Caco-2 (cell line): ENCODE results near the gene DSCAML1. TPM values are rescaled to one million over a fixed set of nuclear protein-coding genes. Genes with fewer than 3 reads are reported as not detected.

Source experiments
- BruUV-seq: library from RNA; stranded (reverse); fragments of 400-500 nt; replicated peaks from 2 replicates; lab custom pipeline; 2021; lab: Mats Ljungman, UMichigan
- CTCF ChIA-PET: fragments of 300-600 bp; sonication (Branson Sonifier 250); formaldehyde crosslinking; loops from one replicate; lab custom pipeline; 2022; ENCODE audit warnings: antibody characterized with exemption; lab: Charles Lee
- POLR2A ChIA-PET: fragments of 300-600 bp; sonication (Branson Sonifier 250); formaldehyde crosslinking; loops from one replicate; lab custom pipeline; 2022; ENCODE audit warnings: antibody characterized with exemption; lab: Charles Lee
- DNase-seq, 2 experiments: peaks; one replicate each; pipeline versions ENCODE4 v3.0.0 to v3.0.0-alpha.2; 2020 to 2022
- H3K27me3 ChIP-seq: replicated peaks from 2 replicates; pipeline ENCODE4 v1.6.0; 2011; ENCODE audit warnings: low read length; ENCODE audit not compliant: control insufficient read depth, insufficient read depth
- H3K36me3 ChIP-seq: 2 replicates; pipeline ENCODE4 v1.5.1; 2011; ENCODE audit warnings: low read length; ENCODE audit not compliant: control insufficient read depth, insufficient read depth
- H3K4me1 ChIP-seq: fragments of 250-450 bp; sonication (Bioruptor Pico); 2 replicates; pipeline ENCODE4 v1.5.1; 2020; ENCODE audit warnings: mild to moderate bottlenecking
- H3K4me3 ChIP-seq: 2 replicates; pipeline ENCODE4 v1.5.1; 2011; ENCODE audit warnings: low read depth, mild to moderate bottlenecking, control low read depth, low read length
- H3K9me3 ChIP-seq: fragments of 250-450 bp; sonication (Bioruptor Pico); 2 replicates; pipeline ENCODE4 v1.5.1; 2020; ENCODE audit warnings: mild to moderate bottlenecking, moderate library complexity
- H3K27ac Mint-ChIP-seq: one replicate; pipeline ENCODE4 v1.8.0; 2022; ENCODE audit warnings: mixed read lengths; ENCODE audit not compliant: unreplicated experiment
- H3K27me3 Mint-ChIP-seq: one replicate; pipeline ENCODE4 v1.8.0; 2022; ENCODE audit warnings: mixed read lengths; ENCODE audit not compliant: insufficient read depth, unreplicated experiment
- H3K36me3 Mint-ChIP-seq: one replicate; pipeline ENCODE4 v1.8.0; 2022; ENCODE audit warnings: mild to moderate bottlenecking, mixed read lengths; ENCODE audit not compliant: insufficient read depth, unreplicated experiment
- H3K4me1 Mint-ChIP-seq: one replicate; pipeline ENCODE4 v1.8.0; 2022; ENCODE audit warnings: low read depth, mixed read lengths; ENCODE audit not compliant: unreplicated experiment
- H3K4me3 Mint-ChIP-seq: one replicate; pipeline ENCODE4 v1.8.0; 2022; ENCODE audit warnings: mild to moderate bottlenecking, moderate library complexity, mixed read lengths; ENCODE audit not compliant: unreplicated experiment
- H3K9me3 Mint-ChIP-seq: one replicate; pipeline ENCODE4 v1.8.0; 2022; ENCODE audit warnings: mixed read lengths; ENCODE audit not compliant: unreplicated experiment
- CTCF ChIP-seq, 2 experiments: fragments of 200-600 bp in 1 of 2; IDR thresholded peaks; 1 replicate in 1 of 2; 2 replicates in 1 of 2; pipeline versions ENCODE4 v1.5.1 to v1.8.0; 2011 to 2022; ENCODE audit warnings: antibody characterized with exemption in 1 of 2, control low read depth in 1 of 2, inconsistent platforms in 1 of 2, low read depth in 1 of 2, low read length in 1 of 2, mild to moderate bottlenecking in 1 of 2, moderate library complexity in 1 of 2; ENCODE audit not compliant: insufficient read depth in 1 of 2, severe bottlenecking in 1 of 2, unreplicated experiment in 1 of 2
- intact Hi-C: fragments of 100-400 bp; cut with micrococcal nuclease; formaldehyde crosslinking; loops from one replicate; pipeline ENCODE4 v1.10.0; 2022; ENCODE audit not compliant: unreplicated experiment
- total RNA-seq: library from RNA; stranded (reverse); gene quantifications from 2 replicates; pipeline ENCODE4 v1.2.3, GENCODE V29; 2022

Gene DSCAML1
- total RNA-seq, 1 experiment from 2014 or later = not detected

- Mint-ChIP-seq H3K4me1 (no peaks in the 10 kb centered on the region), H3K27ac (no peak overlapping the region), H3K27me3 (peaks cover 36% of the 10 kb centered on the region), H3K4me3 (no peak overlapping the region), H3K9me3 (no peaks in the 10 kb centered on the region), H3K36me3 (no peaks in the 10 kb centered on the region)
- no TSS peak for BruUV-seq
- intact Hi-C loops = no loop called here
- no peak for TF ChIP-seq CTCF (IDR thresholded peaks at IDR 0.05; ENCODE audit: insufficient read depth in 1 of 2, low read depth in 1 of 2, low read length in 1 of 2, severe bottlenecking in 1 of 2, unreplicated experiment in 1 of 2)
- DNase-seq = no peak
- CTCF ChIA-PET = interaction anchor here (1.0 kb wide), 1 partner anchor 367 kb away, joined by 4 read pairs; no protein-coding TSS in a partner anchor
- Histone ChIP-seq H3K27me3 (peaks cover 12% of the 10 kb centered on the region), H3K4me1 (peaks cover 14% of the 10 kb centered on the region), H3K9me3 (no peaks in the 10 kb centered on the region), H3K36me3 (no peaks in the 10 kb centered on the region), H3K4me3 (no peak overlapping the region)
- POLR2A ChIA-PET = no interaction called here
Measured at GRCh38 chr11:117792992-117793391, 4.0 kb downstream of the DSCAML1 start.

- Mint-ChIP-seq H3K27me3 (peaks cover 31% of the 10 kb centered on the region), H3K4me3 (no peak overlapping the region), H3K4me1 (no peaks in the 10 kb centered on the region), H3K9me3 (no peaks in the 10 kb centered on the region), H3K36me3 (no peaks in the 10 kb centered on the region), H3K27ac (no peak overlapping the region)
- no peak for TF ChIP-seq CTCF (IDR thresholded peaks at IDR 0.05; ENCODE audit: insufficient read depth in 1 of 2, low read depth in 1 of 2, low read length in 1 of 2, severe bottlenecking in 1 of 2, unreplicated experiment in 1 of 2)
- H3K27me3 ChIP-seq = peaks cover 12% of the 10 kb centered on the region
- CTCF ChIA-PET = interaction anchor here (1.0 kb wide), 1 partner anchor 366 kb away, joined by 4 read pairs; no protein-coding TSS in a partner anchor
- POLR2A ChIA-PET = no interaction called here
- no peaks in the 10 kb centered on the region for H3K36me3 ChIP-seq
- BruUV-seq = no TSS peak
- DNase-seq = no peak
- H3K9me3 ChIP-seq = no peaks in the 10 kb centered on the region
- H3K4me1 ChIP-seq = peaks cover 14% of the 10 kb centered on the region
- intact Hi-C loops = no loop called here
- H3K4me3 ChIP-seq = no peak overlapping the region
Measured at GRCh38 chr11:117792241-117792640, 4.8 kb downstream of the DSCAML1 start.

- DNase-seq = no peak
- ChIA-PET CTCF (no interaction called here), POLR2A (no interaction called here)
- Mint-ChIP-seq H3K4me1 (no peaks in the 10 kb centered on the region), H3K9me3 (no peaks in the 10 kb centered on the region), H3K27me3 (peaks cover 22% of the 10 kb centered on the region), H3K27ac (no peak overlapping the region), H3K4me3 (no peak overlapping the region), H3K36me3 (no peaks in the 10 kb centered on the region)
- no TSS peak for BruUV-seq
- no peak for TF ChIP-seq CTCF (IDR thresholded peaks at IDR 0.05; ENCODE audit: insufficient read depth in 1 of 2, low read depth in 1 of 2, low read length in 1 of 2, severe bottlenecking in 1 of 2, unreplicated experiment in 1 of 2)
- Histone ChIP-seq H3K36me3 (no peaks in the 10 kb centered on the region), H3K4me3 (no peak overlapping the region), H3K9me3 (no peaks in the 10 kb centered on the region), H3K27me3 (peaks cover 7% of the 10 kb centered on the region), H3K4me1 (peaks cover 11% of the 10 kb centered on the region)
- intact Hi-C loops = no loop called here
Measured at GRCh38 chr11:117790279-117790678, 6.7 kb downstream of the DSCAML1 start.
